Lower lobe of right lung (tissue), 2 donors: Measurements from ENCODE around the gene MAGI2. TPM values are rescaled to one million over a fixed set of nuclear protein-coding genes. Genes with fewer than 3 reads are reported as not detected.

Source experiments
- ATAC-seq, 2 donors: fragments of 200-7000 bp; cut with Tn5 transposase; one replicate each; pipeline ENCODE4 v1.9.1; 2020 to 2022; ENCODE audit warnings: mild to moderate bottlenecking in 2 of 2, moderate library complexity in 2 of 2
- DNase-seq: peaks from one replicate; pipeline ENCODE4 v3.0.0-alpha.2; 2020
- H3K27ac ChIP-seq: fragments of 200-600 bp; one replicate; pipeline ENCODE4 v1.8.0; 2022
- H3K27me3 ChIP-seq: fragments of 200-600 bp; one replicate; pipeline ENCODE4 v1.8.0; 2022; ENCODE audit warnings: low read depth
- H3K36me3 ChIP-seq: fragments of 200-600 bp; one replicate; pipeline ENCODE4 v1.8.0; 2022; ENCODE audit warnings: mild to moderate bottlenecking
- H3K4me1 ChIP-seq: fragments of 200-600 bp; one replicate; pipeline ENCODE4 v1.8.0; 2022
- H3K4me3 ChIP-seq: fragments of 200-600 bp; one replicate; pipeline ENCODE4 v1.8.0; 2022; ENCODE audit warnings: mild to moderate bottlenecking
- H3K9me3 ChIP-seq: fragments of 200-600 bp; one replicate; pipeline ENCODE4 v1.8.0; 2022
- CTCF ChIP-seq: fragments of 200-600 bp; IDR thresholded peaks from one replicate; pipeline ENCODE4 v1.8.0; 2022; ENCODE audit warnings: antibody characterized with exemption, mild to moderate bottlenecking
- intact Hi-C: fragments of 100-400 bp; cut with DNase I; formaldehyde crosslinking; loops from one replicate; pipeline ENCODE4 v1.11.0; 2022
- total RNA-seq: library from RNA; stranded (reverse); fragmentation: NEBNext Ultra II Directional; extraction: Animal tissue kit (Norgen Biotek cat#: 25700); gene quantifications from one replicate; pipeline ENCODE4 v1.2.1, GENCODE V29; 2021
- donor health status: DM: no; HTN: yes; CAD: no; lungs with severe emphysema.

MAGI2 gene
- total RNA-seq, 1 donor from 2014 or later = 15.3 TPM

DNA sequence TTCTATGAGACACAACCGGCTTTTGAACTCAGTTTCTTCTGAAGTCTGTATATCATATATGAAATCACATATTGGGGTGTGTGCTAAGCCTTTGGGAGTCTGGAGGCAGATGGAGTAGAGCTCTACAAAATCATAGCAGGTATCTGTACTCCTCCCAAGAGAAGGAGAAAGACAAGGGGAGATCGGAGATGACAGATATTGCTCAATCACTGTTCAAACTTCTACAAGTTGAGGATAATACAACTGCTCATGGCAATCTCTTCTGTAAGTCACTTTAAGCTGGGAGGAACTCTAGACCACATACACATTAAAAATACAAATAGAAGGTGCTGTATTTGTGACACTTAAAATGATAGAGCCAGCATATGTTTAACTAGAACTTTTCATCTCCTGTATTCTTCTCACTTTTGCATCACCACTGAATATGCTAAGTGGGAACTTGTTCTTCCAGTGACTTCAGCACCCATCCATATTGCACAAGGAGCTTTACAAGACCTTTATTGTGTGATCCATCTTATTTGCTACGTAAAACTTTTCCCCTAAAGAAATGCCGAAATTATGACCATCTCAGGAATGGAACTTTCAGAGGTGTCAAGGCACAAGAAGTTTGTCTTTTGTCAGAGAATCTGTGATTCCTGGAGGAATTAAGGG, 1273.5 kb downstream of the MAGI2 start:
- no peaks in the 10 kb centered on the region for H3K36me3 ChIP-seq
- intact Hi-C loops = no loop called here
- no peaks in the 10 kb centered on the region for H3K27me3 ChIP-seq
- H3K4me1 ChIP-seq = no peaks in the 10 kb centered on the region
- no peak for DNase-seq
- no peak overlapping the region for H3K27ac ChIP-seq
- no peak overlapping the region for H3K4me3 ChIP-seq
- no peak for ATAC-seq
- H3K9me3 ChIP-seq = no peaks in the 10 kb centered on the region
- no peak for TF ChIP-seq CTCF

DNA sequence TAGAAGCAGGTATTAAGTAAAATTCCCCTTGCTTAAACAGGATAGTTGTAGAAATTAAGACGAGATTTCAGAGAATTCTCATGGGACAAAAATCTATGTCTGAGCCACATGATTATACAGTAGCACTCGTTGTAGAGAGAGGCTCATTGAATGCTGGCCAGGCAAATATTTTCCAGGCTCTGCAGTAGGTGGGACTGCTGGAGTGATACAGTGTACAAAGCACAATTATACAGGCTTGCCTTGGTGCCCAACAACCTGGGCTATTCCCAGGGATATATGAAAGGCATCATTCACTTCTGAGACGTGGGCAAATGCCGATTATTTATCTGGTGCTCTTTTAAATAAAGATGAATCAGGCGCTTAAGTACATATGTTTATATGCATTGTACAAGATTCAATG, 1274.3 kb downstream of the MAGI2 start:
- Histone ChIP-seq H3K4me3 (no peak overlapping the region), H3K9me3 (no peaks in the 10 kb centered on the region), H3K4me1 (no peaks in the 10 kb centered on the region), H3K36me3 (no peaks in the 10 kb centered on the region), H3K27me3 (no peaks in the 10 kb centered on the region), H3K27ac (no peak overlapping the region)
- no peak for ATAC-seq
- DNase-seq = no peak
- no peak for TF ChIP-seq CTCF
- intact Hi-C loops = no loop called here

DNA sequence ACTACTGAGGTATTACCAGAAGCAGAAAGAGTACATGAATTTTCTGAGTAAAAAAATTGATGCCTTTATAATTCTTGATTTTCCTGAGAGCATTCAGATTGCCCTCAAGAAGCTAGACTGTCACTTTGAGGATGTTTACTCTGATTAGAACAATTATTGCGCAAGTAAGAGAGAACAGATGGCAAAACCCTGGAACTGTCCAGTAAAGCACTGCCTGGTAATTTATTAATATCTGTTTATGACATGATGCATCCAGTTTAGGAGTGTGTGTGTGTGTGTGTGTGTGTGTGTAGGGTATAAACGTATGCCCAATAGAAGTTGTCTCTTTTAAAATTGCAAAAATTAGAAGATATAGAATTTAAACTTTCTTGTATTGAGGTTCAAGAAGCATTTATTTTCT, 1275.1 kb downstream of the MAGI2 start:
- intact Hi-C loops = no loop called here
- no peaks in the 10 kb centered on the region for H3K9me3 ChIP-seq
- TF ChIP-seq CTCF = no peak
- H3K4me3 ChIP-seq = no peak overlapping the region
- no peaks in the 10 kb centered on the region for H3K27me3 ChIP-seq
- H3K4me1 ChIP-seq = no peaks in the 10 kb centered on the region
- ATAC-seq = no peak
- H3K36me3 ChIP-seq = no peaks in the 10 kb centered on the region
- H3K27ac ChIP-seq = no peak overlapping the region
- DNase-seq = no peak

DNA sequence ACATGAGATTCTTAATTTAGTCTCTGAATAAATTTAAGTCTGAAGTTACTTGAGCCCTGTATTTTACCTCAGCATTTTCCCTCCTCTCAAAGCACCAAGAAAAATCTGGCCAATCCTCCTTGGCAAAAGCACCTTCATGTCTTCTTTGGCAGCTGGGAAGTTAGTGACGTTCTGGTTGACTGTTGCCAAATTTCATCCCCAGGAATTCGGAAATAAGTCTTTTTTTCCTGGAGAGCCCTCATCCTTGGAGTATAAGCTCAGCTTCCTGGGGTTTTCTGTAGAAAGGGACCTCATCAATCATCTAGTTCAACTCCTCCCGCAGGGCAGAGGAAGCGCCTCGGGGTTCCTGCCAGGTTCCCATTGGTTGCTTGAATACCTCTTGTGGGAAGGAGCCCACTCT, 1277.3 kb downstream of the MAGI2 start:
- Histone ChIP-seq H3K27me3 (no peaks in the 10 kb centered on the region), H3K4me3 (no peak overlapping the region), H3K4me1 (no peaks in the 10 kb centered on the region), H3K9me3 (no peaks in the 10 kb centered on the region), H3K36me3 (no peaks in the 10 kb centered on the region), H3K27ac (no peak overlapping the region)
- intact Hi-C loops = no loop called here
- ATAC-seq = no peak
- no peak for DNase-seq
- TF ChIP-seq CTCF = no peak

DNA sequence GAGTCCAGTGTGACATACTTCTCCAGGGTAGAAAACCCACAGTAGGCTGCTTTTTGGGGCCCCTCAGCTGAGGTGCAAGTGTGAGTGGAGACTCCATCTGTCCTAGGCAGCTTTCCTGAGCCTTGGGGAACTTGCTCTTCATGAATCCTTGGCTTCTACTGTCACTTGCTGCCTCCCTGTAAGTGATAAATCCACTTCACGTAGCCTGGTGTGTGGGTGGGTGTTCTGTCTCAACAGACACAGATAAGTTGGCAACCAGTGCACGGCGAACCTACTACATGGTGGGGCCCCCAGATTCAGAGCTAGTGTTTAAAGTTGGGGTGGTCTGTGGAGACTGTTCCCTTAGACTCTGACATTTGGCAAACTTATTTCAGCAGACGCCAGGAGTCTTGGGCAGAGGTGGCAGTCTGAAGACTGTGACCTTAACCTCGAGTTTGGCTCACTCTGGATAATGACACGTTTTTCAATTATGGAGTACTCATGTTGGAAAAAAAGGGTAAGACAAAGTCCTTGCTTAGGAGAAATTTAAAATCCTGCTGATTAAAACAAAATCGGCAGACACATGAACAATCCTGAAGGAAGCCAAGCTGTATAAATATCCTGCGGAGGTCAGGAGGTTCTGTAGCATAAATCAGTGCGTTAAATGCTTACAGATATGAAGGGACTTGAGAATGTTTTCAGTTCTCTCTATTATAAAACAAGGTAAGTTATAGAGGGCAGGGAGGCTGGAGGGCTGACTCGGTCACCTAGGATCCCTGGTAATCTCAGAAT, 1278.0 kb downstream of the MAGI2 start:
- intact Hi-C loops = no loop called here
- no peak for ATAC-seq

More for the DNA sequence above, 1278.0 kb downstream of the MAGI2 start:
- no peak for DNase-seq
- H3K4me3 ChIP-seq = no peak overlapping the region
- H3K27me3 ChIP-seq = no peaks in the 10 kb centered on the region
- no peak overlapping the region for H3K27ac ChIP-seq
- H3K9me3 ChIP-seq = no peaks in the 10 kb centered on the region
- no peaks in the 10 kb centered on the region for H3K36me3 ChIP-seq
- TF ChIP-seq CTCF = no peak
- no peaks in the 10 kb centered on the region for H3K4me1 ChIP-seq
